Fibroblast of lung (primary cell): ENCODE results near the gene SEPTIN5. TPM values are rescaled to one million over a fixed set of nuclear protein-coding genes. Genes with fewer than 3 reads are reported as not detected.

ENCODE experiments used
- DNase-seq, 2 donors: peaks; one replicate each; pipeline versions ENCODE4 v3.0.0 to v3.0.0-alpha.2; 2010; ENCODE audit warnings: low read depth in 2 of 2
- H2AFZ ChIP-seq: 2 replicates; pipeline ENCODE4 v1.5.1; 2012; ENCODE audit warnings: low read length, control low read depth, inconsistent platforms
- H3K27ac ChIP-seq: 2 replicates; pipeline ENCODE4 v1.5.1; 2011; ENCODE audit warnings: low read length, control low read depth; ENCODE audit not compliant: insufficient read depth
- H3K27me3 ChIP-seq: 2 replicates; pipeline ENCODE4 v1.5.1; 2011; ENCODE audit warnings: mild to moderate bottlenecking, low read length; ENCODE audit not compliant: control insufficient read depth, insufficient read depth
- H3K36me3 ChIP-seq: 2 replicates; pipeline ENCODE4 v1.5.1; 2011; ENCODE audit warnings: low read length; ENCODE audit not compliant: control insufficient read depth, insufficient read depth
- H3K4me1 ChIP-seq: 2 replicates; pipeline ENCODE4 v1.5.1; 2011; ENCODE audit warnings: low read length; ENCODE audit not compliant: control insufficient read depth, insufficient read depth; ENCODE audit errors: extremely low read depth
- H3K4me2 ChIP-seq: 2 replicates; pipeline ENCODE4 v1.5.1; 2011; ENCODE audit warnings: low read length, control low read depth; ENCODE audit not compliant: insufficient read depth; ENCODE audit errors: extremely low read depth
- H3K4me3 ChIP-seq, 4 experiments: fragments of 200-600 bp in 1 of 4; sonication (generic) in 1 of 4; replicated peaks in 1 of 4; 2 replicates each; pipeline ENCODE4 v1.5.1; 2011 to 2016; ENCODE audit warnings: low read length in 4 of 4, low read depth in 3 of 4, mild to moderate bottlenecking in 3 of 4, control low read depth in 2 of 4, inconsistent platforms in 1 of 4, mixed read lengths in 1 of 4; ENCODE audit not compliant: insufficient read depth in 1 of 4; ENCODE audit errors: control extremely low read depth in 1 of 4
- H3K79me2 ChIP-seq: 2 replicates; pipeline ENCODE4 v1.5.1; 2012; ENCODE audit warnings: mild to moderate bottlenecking, low read length, inconsistent platforms; ENCODE audit not compliant: control insufficient read depth, insufficient read depth
- H3K9ac ChIP-seq: 2 replicates; pipeline ENCODE4 v1.5.1; 2011; ENCODE audit warnings: mild to moderate bottlenecking, low read length, control low read depth; ENCODE audit not compliant: insufficient read depth
- H3K9me3 ChIP-seq: 2 replicates; pipeline ENCODE4 v1.5.1; 2012; ENCODE audit warnings: low read depth, low read length; ENCODE audit not compliant: control insufficient read depth, insufficient read depth
- H4K20me1 ChIP-seq: 2 replicates; pipeline ENCODE4 v1.5.1; 2011; ENCODE audit warnings: low read length; ENCODE audit not compliant: control insufficient read depth, insufficient read depth; ENCODE audit errors: extremely low read depth
- EZH2 ChIP-seq: IDR thresholded peaks from 2 replicates; pipeline ENCODE4 v1.5.1; 2012; ENCODE audit warnings: low read length, control low read depth, mild to moderate bottlenecking; ENCODE audit errors: missing control alignments
- polyA plus RNA-seq, 2 donors: library from polyadenylated mRNA; depleted of rRNA in 1 of 2; stranded (reverse) in 1 of 2; unstranded in 1 of 2; fragments of >200 nt; gene quantifications; 2 replicates each; pipeline ENCODE4 v1.2.1, GENCODE V29; 2011 to 2012; ENCODE audit warnings: missing spikeins in 1 of 2
- total RNA-seq: library from RNA; depleted of rRNA; stranded (reverse); fragments of >200 nt; gene quantifications from 2 replicates; pipeline ENCODE4 v1.2.1, GENCODE V29; 2014
- TF ChIP-seq, protein P1 (sequence below), 2 donors: IDR thresholded peaks in 1 of 2; conservative IDR thresholded peaks in 1 of 2; 1 replicate in 1 of 2; 2 replicates in 1 of 2; pipeline ENCODE4 v1.5.1; 2011 to 2012; ENCODE audit warnings: low read length in 2 of 2, control low read depth in 1 of 2, inconsistent platforms in 1 of 2, low read depth in 1 of 2, mild to moderate bottlenecking in 1 of 2

Gene SEPTIN5
- total and polyA plus RNA-seq, 2 donors (not counting 1 experiment from before 2014, with no cell fraction given) = 14.5 to 25.8 TPM

DNA sequence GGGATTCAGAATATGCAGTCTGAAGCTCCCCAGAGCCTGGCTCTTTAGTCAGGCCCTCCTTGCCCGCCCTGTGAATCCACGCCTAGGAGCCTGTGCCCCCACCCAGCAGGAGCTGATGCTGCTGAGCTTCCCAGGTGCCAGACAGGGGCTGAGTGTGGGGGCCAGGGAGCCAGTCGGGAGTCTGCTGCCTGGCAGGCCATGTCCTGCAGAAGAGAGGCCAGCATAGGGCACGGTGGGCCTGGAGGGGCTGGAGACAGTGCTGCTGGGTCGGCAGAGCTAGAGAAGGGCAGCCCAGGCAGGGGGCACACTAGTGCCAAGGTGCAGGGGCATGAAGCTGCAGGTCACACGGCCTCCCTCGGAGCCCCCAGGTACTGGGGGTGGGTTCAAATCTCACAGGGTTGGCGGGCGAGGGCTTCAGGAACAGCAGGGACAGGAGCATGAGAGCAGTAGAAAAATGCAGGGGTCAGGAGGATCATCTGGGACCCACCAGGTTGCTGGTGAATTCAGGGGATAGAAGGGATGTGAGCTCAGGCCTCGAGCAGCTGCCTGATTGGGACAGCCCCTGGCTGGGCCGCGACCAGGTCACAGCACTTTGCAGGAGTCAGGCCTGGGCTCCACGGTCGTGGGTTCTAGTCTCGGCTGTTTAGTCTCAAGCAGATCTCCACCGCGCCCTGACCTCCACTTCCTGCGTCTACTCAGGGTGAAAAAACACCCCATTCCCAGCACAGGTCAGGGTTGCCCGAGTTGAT lies 4.1 kb upstream of the SEPTIN5 start:
- no peak overlapping the region for H3K4me3 ChIP-seq
- H3K4me1 ChIP-seq = no peaks in the 10 kb centered on the region
- no peak overlapping the region for H3K9ac ChIP-seq
- H4K20me1 ChIP-seq = no peaks in the 10 kb centered on the region
- no peak overlapping the region for H3K4me2 ChIP-seq
- H3K27ac ChIP-seq = no peak overlapping the region
- H3K36me3 ChIP-seq = no peaks in the 10 kb centered on the region
- H3K9me3 ChIP-seq = no peaks in the 10 kb centered on the region
- DNase-seq = no peak
- H3K79me2 ChIP-seq = no peaks in the 10 kb centered on the region
- no peak for TF ChIP-seq EZH2
- TF ChIP-seq, protein P1, sequence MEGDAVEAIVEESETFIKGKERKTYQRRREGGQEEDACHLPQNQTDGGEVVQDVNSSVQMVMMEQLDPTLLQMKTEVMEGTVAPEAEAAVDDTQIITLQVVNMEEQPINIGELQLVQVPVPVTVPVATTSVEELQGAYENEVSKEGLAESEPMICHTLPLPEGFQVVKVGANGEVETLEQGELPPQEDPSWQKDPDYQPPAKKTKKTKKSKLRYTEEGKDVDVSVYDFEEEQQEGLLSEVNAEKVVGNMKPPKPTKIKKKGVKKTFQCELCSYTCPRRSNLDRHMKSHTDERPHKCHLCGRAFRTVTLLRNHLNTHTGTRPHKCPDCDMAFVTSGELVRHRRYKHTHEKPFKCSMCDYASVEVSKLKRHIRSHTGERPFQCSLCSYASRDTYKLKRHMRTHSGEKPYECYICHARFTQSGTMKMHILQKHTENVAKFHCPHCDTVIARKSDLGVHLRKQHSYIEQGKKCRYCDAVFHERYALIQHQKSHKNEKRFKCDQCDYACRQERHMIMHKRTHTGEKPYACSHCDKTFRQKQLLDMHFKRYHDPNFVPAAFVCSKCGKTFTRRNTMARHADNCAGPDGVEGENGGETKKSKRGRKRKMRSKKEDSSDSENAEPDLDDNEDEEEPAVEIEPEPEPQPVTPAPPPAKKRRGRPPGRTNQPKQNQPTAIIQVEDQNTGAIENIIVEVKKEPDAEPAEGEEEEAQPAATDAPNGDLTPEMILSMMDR (conservative IDR thresholded peaks at IDR 0.05 in 1 of 2, IDR thresholded peaks at IDR 0.05 in 1 of 2; ENCODE audit: low read depth in 1 of 2, low read length in 2 of 2) = no peak
- H2AFZ ChIP-seq = no peak overlapping the region
- peaks cover 16% of the 10 kb centered on the region for H3K27me3 ChIP-seq

- H3K4me1 ChIP-seq = no peaks in the 10 kb centered on the region
- TF ChIP-seq EZH2 = no peak
- TF ChIP-seq, protein P1 (conservative IDR thresholded peaks at IDR 0.05 in 1 of 2, IDR thresholded peaks at IDR 0.05 in 1 of 2; ENCODE audit: low read depth in 1 of 2, low read length in 2 of 2) = no peak
- H4K20me1 ChIP-seq = no peaks in the 10 kb centered on the region
- no peaks in the 10 kb centered on the region for H3K36me3 ChIP-seq
- peaks cover 16% of the 10 kb centered on the region for H3K27me3 ChIP-seq
- no peak overlapping the region for H3K4me3 ChIP-seq
- no peaks in the 10 kb centered on the region for H3K9me3 ChIP-seq
- H3K9ac ChIP-seq = no peak overlapping the region
- no peak overlapping the region for H3K27ac ChIP-seq
- no peak overlapping the region for H3K4me2 ChIP-seq
- no peaks in the 10 kb centered on the region for H3K79me2 ChIP-seq
- H2AFZ ChIP-seq = no peak overlapping the region
- DNase-seq = no peak
These were observed 3.6 kb upstream of the SEPTIN5 start for GRCh38 chr22:19710769-19711106.

- Histone ChIP-seq H3K79me2 (no peaks in the 10 kb centered on the region), H3K4me1 (peaks cover 3% of the 10 kb centered on the region), H2AFZ (no peak overlapping the region), H3K27ac (no peak overlapping the region), H3K4me3 (no peak overlapping the region), H3K27me3 (peaks cover 16% of the 10 kb centered on the region), H3K4me2 (no peak overlapping the region), H3K36me3 (no peaks in the 10 kb centered on the region), H3K9me3 (no peaks in the 10 kb centered on the region), H3K9ac (no peak overlapping the region), H4K20me1 (no peaks in the 10 kb centered on the region)
- no peak for TF ChIP-seq EZH2
- TF ChIP-seq, protein P1 (conservative IDR thresholded peaks at IDR 0.05 in 1 of 2, IDR thresholded peaks at IDR 0.05 in 1 of 2; ENCODE audit: low read depth in 1 of 2, low read length in 2 of 2) = no peak
- no peak for DNase-seq
These were observed 1.1 kb upstream of the SEPTIN5 start for GRCh38 chr22:19713245-19713644.
